ENCODE results near the gene TRAF3IP1.

The TRAF3IP1 gene

GRCh38 chr2:238287737-238288649 lies 32.3 kb upstream of the TRAF3IP1 start, which contains the start of gene PER2:
Gene PER2, minus strand, starts transcription at chr2:238288610. Its CDS starts 10,674 bp downstream, at chr2:238277936.
- ATAC-seq = peak; percentile 19
- peak; percentile 55 for DNase-seq

GRCh38 chr2:238288650-238289573 lies 31.4 kb upstream of the TRAF3IP1 start:
- peak; percentile 97 for DNase-seq
- ATAC-seq = peak; percentile 85

GRCh38 chr2:238289574-238289973 lies 30.7 kb upstream of the TRAF3IP1 start:
- peak; percentile 26 for DNase-seq
- no peak for ATAC-seq

- DNase-seq (peak; percentile 50), ATAC-seq (no peak)
Measured at GRCh38 chr2:238290091-238290509, 30.2 kb upstream of the TRAF3IP1 start.

- no peak for ATAC-seq
- no peak for DNase-seq
Measured at GRCh38 chr2:238290715-238291549, 29.4 kb upstream of the TRAF3IP1 start.

GRCh38 chr2:238291550-238292281 lies 28.6 kb upstream of the TRAF3IP1 start:
- ATAC-seq = no peak
- DNase-seq = no peak

GRCh38 chr2:238294046-238294392 lies 26.3 kb upstream of the TRAF3IP1 start:
- DNase-seq (no peak), ATAC-seq (no peak)

GRCh38 chr2:238294393-238295143 lies 25.8 kb upstream of the TRAF3IP1 start:
- ATAC-seq (no peak), DNase-seq (no peak)

- ATAC-seq = no peak
- no peak for DNase-seq
Measured at GRCh38 chr2:238295144-238296112, 24.9 kb upstream of the TRAF3IP1 start.

- DNase-seq (no peak), ATAC-seq (no peak)
Measured at GRCh38 chr2:238296638-238297457, 23.5 kb upstream of the TRAF3IP1 start.

GRCh38 chr2:238299803-238300202 lies 20.5 kb upstream of the TRAF3IP1 start:
- ATAC-seq = no peak
- DNase-seq = no peak

- DNase-seq = no peak
- no peak for ATAC-seq
Measured at GRCh38 chr2:238302087-238302486, 18.2 kb upstream of the TRAF3IP1 start.

- ATAC-seq (no peak), DNase-seq (no peak)
Measured at GRCh38 chr2:238302751-238303150, 17.6 kb upstream of the TRAF3IP1 start.

- DNase-seq (no peak), ATAC-seq (no peak)
Measured at GRCh38 chr2:238304116-238304515, 16.2 kb upstream of the TRAF3IP1 start.

- no peak for DNase-seq
- ATAC-seq = no peak
Measured at GRCh38 chr2:238305092-238305862, 15.0 kb upstream of the TRAF3IP1 start.

GRCh38 chr2:238305965-238306671 lies 14.2 kb upstream of the TRAF3IP1 start:
- DNase-seq = no peak
- ATAC-seq = no peak

- ATAC-seq = no peak
- no peak for DNase-seq
Measured at GRCh38 chr2:238306672-238306998, 13.7 kb upstream of the TRAF3IP1 start.
